ENCODE data around the gene PTTG1IP.

The PTTG1IP gene

GRCh38 chr21:44803651-44804050 lies 69.8 kb downstream of the PTTG1IP start:
- no peak for DNase-seq (ENCODE audit: low read depth)
- H3K4me3 ChIP-seq (ENCODE audit: low read depth, low read length) = no peak overlapping the region

GRCh38 chr21:44802396-44803153 lies 70.9 kb downstream of the PTTG1IP start:
- peak overlapping the region; percentile 92 for H3K4me3 ChIP-seq (ENCODE audit: low read depth, low read length)
- TF ChIP-seq CTCF (IDR thresholded peaks at IDR 0.05; ENCODE audit: control insufficient read depth, extremely low read depth, insufficient read depth) = no peak
- DNase-seq (ENCODE audit: low read depth) = no peak

More at GRCh38 chr21:44803651-44804050, 69.8 kb downstream of the PTTG1IP start:
- TF ChIP-seq CTCF (IDR thresholded peaks at IDR 0.05; ENCODE audit: control insufficient read depth, extremely low read depth, insufficient read depth) = no peak

GRCh38 chr21:44801468-44802395 lies 71.8 kb downstream of the PTTG1IP start, which contains the start of gene UBE2G2:
UBE2G2 (minus strand) TSS chr21:44801820; CDS start chr21:44801748, 72 bp downstream.
- no peak for TF ChIP-seq CTCF (IDR thresholded peaks at IDR 0.05; ENCODE audit: control insufficient read depth, extremely low read depth, insufficient read depth)
- no peak for DNase-seq (ENCODE audit: low read depth)
- H3K4me3 ChIP-seq (ENCODE audit: low read depth, low read length) = peak within 1 kb of the TSS; percentile 92

GRCh38 chr21:44800971-44801467 lies 72.5 kb downstream of the PTTG1IP start:
- peak; percentile 54 for TF ChIP-seq CTCF (IDR thresholded peaks at IDR 0.05; ENCODE audit: control insufficient read depth, extremely low read depth, insufficient read depth)
- no peak for DNase-seq (ENCODE audit: low read depth)
- peak overlapping the region; percentile 92 for H3K4me3 ChIP-seq (ENCODE audit: low read depth, low read length)

GRCh38 chr21:44800103-44800502 lies 73.4 kb downstream of the PTTG1IP start:
- peak; percentile 67 for TF ChIP-seq CTCF (IDR thresholded peaks at IDR 0.05; ENCODE audit: control insufficient read depth, extremely low read depth, insufficient read depth)
- DNase-seq (ENCODE audit: low read depth) = no peak
- peak overlapping the region; percentile 92 for H3K4me3 ChIP-seq (ENCODE audit: low read depth, low read length)

GRCh38 chr21:44799646-44800045 lies 73.8 kb downstream of the PTTG1IP start:
- DNase-seq (ENCODE audit: low read depth) = no peak
- no peak for TF ChIP-seq CTCF (IDR thresholded peaks at IDR 0.05; ENCODE audit: control insufficient read depth, extremely low read depth, insufficient read depth)
- H3K4me3 ChIP-seq (ENCODE audit: low read depth, low read length) = no peak overlapping the region; the same call in 1 of the 2 replicates

Measured in LNCaP clone FGC (cell line).